Sigmoid colon (tissue), 4 donors: ENCODE results near the gene UNCX.

Experiments
- CTCF ChIP-seq, 4 experiments: fragments of 450-650 bp in 3 of 4; fragments of 200-600 bp in 1 of 4; IDR thresholded peaks; one replicate each; pipeline ENCODE4 v1.5.1; 2016 to 2019; ENCODE audit warnings: antibody characterized with exemption in 4 of 4, mild to moderate bottlenecking in 3 of 4, moderate library complexity in 2 of 4
- EP300 ChIP-seq, 4 donors: sonication (generic); formaldehyde crosslinking; IDR thresholded peaks; one replicate each; pipeline ENCODE4 v1.6.1; 2017; ENCODE audit warnings: antibody characterized with exemption in 4 of 4
- POLR2A ChIP-seq, 2 donors: fragments of 450-650 bp; IDR thresholded peaks; one replicate each; pipeline ENCODE4 v1.6.1; 2016; ENCODE audit warnings: antibody characterized with exemption in 2 of 2, mild to moderate bottlenecking in 2 of 2, moderate library complexity in 2 of 2
- POLR2AphosphoS5 ChIP-seq, 4 donors: sonication (generic); formaldehyde crosslinking; IDR thresholded peaks; one replicate each; pipeline ENCODE4 v1.6.1; 2017; ENCODE audit warnings: antibody characterized with exemption in 4 of 4

GRCh38 chr7:1271656-1272055 is 39.0 kb downstream of the UNCX start:
- TF ChIP-seq CTCF (IDR thresholded peaks at IDR 0.05): no peak
- TF ChIP-seq POLR2A (IDR thresholded peaks at IDR 0.05): no peak
- no peak for TF ChIP-seq POLR2AphosphoS5 (IDR thresholded peaks at IDR 0.05)
- no peak for TF ChIP-seq EP300 (IDR thresholded peaks at IDR 0.05)
